Glutamatergic neuron (in vitro differentiated cells): ENCODE results near the gene KCNH6. TPM values are rescaled to one million over a fixed set of nuclear protein-coding genes. Genes with fewer than 3 reads are reported as not detected.

Experiments used
- DNase-seq: peaks from one replicate; pipeline ENCODE4 v3.0.0; 2022
- H3K27ac Mint-ChIP-seq: one replicate; pipeline ENCODE4 v1.8.0; 2020; ENCODE audit warnings: mild to moderate bottlenecking, mixed read lengths, inconsistent platforms; ENCODE audit not compliant: unreplicated experiment
- H3K27me3 Mint-ChIP-seq: one replicate; pipeline ENCODE4 v1.8.0; 2020; ENCODE audit warnings: mild to moderate bottlenecking, moderate library complexity, mixed read lengths, inconsistent platforms; ENCODE audit not compliant: unreplicated experiment
- H3K36me3 Mint-ChIP-seq: one replicate; pipeline ENCODE4 v1.8.0; 2020; ENCODE audit warnings: mild to moderate bottlenecking, mixed read lengths, inconsistent platforms; ENCODE audit not compliant: unreplicated experiment
- H3K4me1 Mint-ChIP-seq: one replicate; pipeline ENCODE4 v1.8.0; 2020; ENCODE audit warnings: mild to moderate bottlenecking, low read depth, mixed read lengths, inconsistent platforms; ENCODE audit not compliant: unreplicated experiment
- H3K4me3 Mint-ChIP-seq: one replicate; pipeline ENCODE4 v1.8.0; 2020; ENCODE audit warnings: mild to moderate bottlenecking, mixed read lengths, inconsistent platforms; ENCODE audit not compliant: unreplicated experiment
- H3K9me3 Mint-ChIP-seq: one replicate; pipeline ENCODE4 v1.8.0; 2020; ENCODE audit warnings: mild to moderate bottlenecking, moderate library complexity, mixed read lengths, inconsistent platforms; ENCODE audit not compliant: unreplicated experiment
- total RNA-seq: library from RNA; stranded (reverse); fragmentation: NEBNext Ultra II Directional; extraction: Animal tissue kit (Norgen Biotek cat#: 25700); gene quantifications from one replicate; pipeline ENCODE4 v1.2.1, GENCODE V29; 2021; ENCODE audit not compliant: unreplicated experiment
- TF ChIP-seq, protein P1 (sequence below): fragments of 200-600 bp; sonication (generic); IDR thresholded peaks from one replicate; pipeline ENCODE4 v1.5.0; 2021; ENCODE audit not compliant: partially characterized antibody, unreplicated experiment

KCNH6 gene
- total RNA-seq, 1 donor from 2014 or later: 4.1 TPM

DNA sequence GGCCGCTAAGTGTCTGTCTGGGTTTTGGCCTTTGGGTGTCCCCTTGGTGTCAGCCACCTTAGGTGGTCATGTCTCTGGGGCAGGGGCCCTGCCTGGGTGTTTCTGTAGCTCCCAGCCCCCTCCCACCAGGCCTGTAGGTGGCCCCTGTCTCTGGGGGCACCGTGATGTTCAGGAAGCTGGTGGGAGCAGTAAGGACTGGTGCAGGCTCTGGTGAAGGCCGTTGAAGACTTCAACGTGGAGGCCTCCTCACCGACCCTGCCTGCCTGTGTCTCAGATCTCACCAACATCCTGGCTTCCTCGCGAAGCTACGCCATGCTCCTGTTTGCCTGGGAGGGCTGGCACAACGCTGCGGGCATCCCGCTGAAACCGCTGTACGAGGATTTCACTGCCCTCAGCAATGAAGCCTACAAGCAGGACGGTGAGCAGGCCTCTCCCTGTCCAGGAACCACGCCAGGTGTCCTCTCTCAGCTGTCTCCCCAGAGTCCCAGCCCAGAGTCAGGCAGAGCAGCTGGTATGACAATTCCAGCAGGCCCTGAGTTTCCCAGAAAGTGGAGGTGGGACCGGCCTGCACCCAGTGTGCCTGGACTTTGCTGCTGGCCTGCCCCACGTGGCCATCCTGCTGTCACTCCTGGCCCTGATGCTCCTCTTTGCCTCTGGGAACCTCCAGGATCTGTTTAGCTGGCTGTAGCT, 43.5 kb upstream of the KCNH6 start:
- Mint-ChIP-seq H3K27ac (no peak overlapping the region), H3K27me3 (peaks cover 4% of the 10 kb centered on the region), H3K4me1 (peaks cover 16% of the 10 kb centered on the region), H3K36me3 (no peaks in the 10 kb centered on the region), H3K4me3 (no peak overlapping the region), H3K9me3 (peaks cover 5% of the 10 kb centered on the region)
- no peak for DNase-seq
- TF ChIP-seq, protein P1, sequence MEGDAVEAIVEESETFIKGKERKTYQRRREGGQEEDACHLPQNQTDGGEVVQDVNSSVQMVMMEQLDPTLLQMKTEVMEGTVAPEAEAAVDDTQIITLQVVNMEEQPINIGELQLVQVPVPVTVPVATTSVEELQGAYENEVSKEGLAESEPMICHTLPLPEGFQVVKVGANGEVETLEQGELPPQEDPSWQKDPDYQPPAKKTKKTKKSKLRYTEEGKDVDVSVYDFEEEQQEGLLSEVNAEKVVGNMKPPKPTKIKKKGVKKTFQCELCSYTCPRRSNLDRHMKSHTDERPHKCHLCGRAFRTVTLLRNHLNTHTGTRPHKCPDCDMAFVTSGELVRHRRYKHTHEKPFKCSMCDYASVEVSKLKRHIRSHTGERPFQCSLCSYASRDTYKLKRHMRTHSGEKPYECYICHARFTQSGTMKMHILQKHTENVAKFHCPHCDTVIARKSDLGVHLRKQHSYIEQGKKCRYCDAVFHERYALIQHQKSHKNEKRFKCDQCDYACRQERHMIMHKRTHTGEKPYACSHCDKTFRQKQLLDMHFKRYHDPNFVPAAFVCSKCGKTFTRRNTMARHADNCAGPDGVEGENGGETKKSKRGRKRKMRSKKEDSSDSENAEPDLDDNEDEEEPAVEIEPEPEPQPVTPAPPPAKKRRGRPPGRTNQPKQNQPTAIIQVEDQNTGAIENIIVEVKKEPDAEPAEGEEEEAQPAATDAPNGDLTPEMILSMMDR: no peak

DNA sequence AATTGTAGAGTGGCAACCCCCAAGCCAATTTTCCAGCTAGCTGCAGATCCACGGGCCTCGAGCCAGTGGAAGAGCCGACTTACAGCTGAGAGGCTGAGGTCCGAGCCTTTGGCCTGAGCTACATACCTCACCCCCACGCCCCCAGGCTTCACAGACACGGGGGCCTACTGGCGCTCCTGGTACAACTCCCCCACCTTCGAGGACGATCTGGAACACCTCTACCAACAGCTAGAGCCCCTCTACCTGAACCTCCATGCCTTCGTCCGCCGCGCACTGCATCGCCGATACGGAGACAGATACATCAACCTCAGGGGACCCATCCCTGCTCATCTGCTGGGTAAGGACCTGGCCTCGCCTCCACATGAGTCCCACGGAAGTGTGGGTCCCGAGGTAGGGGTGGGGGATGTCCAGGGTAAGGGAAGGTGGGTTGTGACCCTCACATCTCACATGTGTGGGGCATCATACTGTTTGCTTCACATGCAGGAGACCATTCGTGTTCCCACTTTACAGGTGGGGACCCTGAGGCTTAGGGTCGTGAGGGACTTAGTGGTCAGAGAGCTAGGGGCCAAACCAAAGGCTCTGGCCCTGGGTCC, 42.9 kb upstream of the KCNH6 start:
- no peak overlapping the region for H3K4me3 Mint-ChIP-seq
- DNase-seq: no peak
- peaks cover 6% of the 10 kb centered on the region for H3K27me3 Mint-ChIP-seq

DNA sequence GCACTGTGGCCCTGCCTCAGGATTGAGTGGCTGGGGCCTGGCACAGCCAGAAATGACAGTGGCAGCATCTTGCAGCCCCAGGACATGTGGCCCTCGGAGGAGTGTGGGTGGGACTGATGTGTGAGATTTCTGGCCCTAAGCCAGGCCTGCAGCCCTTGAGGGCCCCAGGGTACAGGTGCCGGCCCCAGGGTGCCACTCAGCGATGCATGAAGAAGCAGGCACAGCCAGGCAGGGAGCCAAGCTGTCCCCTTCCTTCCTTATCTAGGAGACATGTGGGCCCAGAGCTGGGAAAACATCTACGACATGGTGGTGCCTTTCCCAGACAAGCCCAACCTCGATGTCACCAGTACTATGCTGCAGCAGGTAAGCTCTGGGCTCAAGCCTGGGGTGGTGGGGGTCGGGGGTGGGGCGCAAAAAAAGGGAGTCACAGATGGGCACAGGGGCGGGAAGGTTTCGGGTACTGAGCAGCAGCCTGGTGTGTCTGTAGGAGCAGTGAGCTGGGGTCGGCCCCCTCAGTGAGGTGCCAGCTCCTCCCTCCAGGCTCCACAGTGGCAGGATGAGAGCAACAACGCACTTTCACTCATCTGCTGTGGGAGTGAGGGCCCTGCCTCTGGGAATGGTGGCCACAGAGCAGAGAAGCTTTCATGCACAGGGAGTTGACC, 42.2 kb upstream of the KCNH6 start:
- peaks cover 9% of the 10 kb centered on the region for H3K4me1 Mint-ChIP-seq

More for the DNA sequence above, 42.9 kb upstream of the KCNH6 start:
- TF ChIP-seq, protein P1: no peak
- Mint-ChIP-seq H3K36me3 (no peaks in the 10 kb centered on the region), H3K4me1 (peaks cover 12% of the 10 kb centered on the region), H3K9me3 (peaks cover 5% of the 10 kb centered on the region), H3K27ac (no peak overlapping the region)

DNA sequence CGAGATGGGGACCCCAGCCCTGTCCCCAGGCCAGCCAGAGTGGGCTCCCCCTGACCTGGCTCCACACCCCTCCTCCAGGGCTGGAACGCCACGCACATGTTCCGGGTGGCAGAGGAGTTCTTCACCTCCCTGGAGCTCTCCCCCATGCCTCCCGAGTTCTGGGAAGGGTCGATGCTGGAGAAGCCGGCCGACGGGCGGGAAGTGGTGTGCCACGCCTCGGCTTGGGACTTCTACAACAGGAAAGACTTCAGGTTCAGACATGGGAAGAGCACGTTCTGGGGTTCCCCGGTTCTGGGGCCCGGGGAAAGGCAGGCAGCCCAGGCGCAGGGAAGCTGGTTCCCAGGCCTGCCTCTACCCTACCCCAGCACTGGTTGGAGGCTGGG, 41.7 kb upstream of the KCNH6 start:
- Mint-ChIP-seq H3K9me3 (peaks cover 3% of the 10 kb centered on the region), H3K4me1 (peaks cover 9% of the 10 kb centered on the region), H3K4me3 (no peak overlapping the region), H3K27ac (no peak overlapping the region), H3K36me3 (no peaks in the 10 kb centered on the region), H3K27me3 (peaks cover 2% of the 10 kb centered on the region)
- TF ChIP-seq, protein P1: no peak
- no peak for DNase-seq

More for the DNA sequence above, 42.2 kb upstream of the KCNH6 start:
- peaks cover 4% of the 10 kb centered on the region for H3K27me3 Mint-ChIP-seq
- no peak for DNase-seq
- H3K4me3 Mint-ChIP-seq: no peak overlapping the region
- TF ChIP-seq, protein P1: no peak
- H3K9me3 Mint-ChIP-seq: peaks cover 3% of the 10 kb centered on the region
- no peak overlapping the region for H3K27ac Mint-ChIP-seq
- H3K36me3 Mint-ChIP-seq: no peaks in the 10 kb centered on the region

DNA sequence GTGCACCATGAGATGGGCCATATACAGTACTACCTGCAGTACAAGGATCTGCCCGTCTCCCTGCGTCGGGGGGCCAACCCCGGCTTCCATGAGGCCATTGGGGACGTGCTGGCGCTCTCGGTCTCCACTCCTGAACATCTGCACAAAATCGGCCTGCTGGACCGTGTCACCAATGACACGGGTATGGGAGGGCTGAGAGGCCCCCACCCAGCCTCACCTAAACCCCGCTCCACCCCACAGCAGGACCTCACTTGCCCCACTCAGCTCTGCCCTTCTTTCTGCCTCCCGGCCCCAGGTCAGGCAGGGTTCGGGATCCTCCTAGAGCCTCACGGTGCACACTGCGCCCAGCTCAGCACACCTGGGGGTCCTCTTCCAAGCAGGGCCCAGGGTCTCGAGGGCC, 40.6 kb upstream of the KCNH6 start:
- H3K4me1 Mint-ChIP-seq: peaks cover 9% of the 10 kb centered on the region

More for the DNA sequence above, 40.6 kb upstream of the KCNH6 start:
- H3K27ac Mint-ChIP-seq: no peak overlapping the region
- peaks cover 2% of the 10 kb centered on the region for H3K27me3 Mint-ChIP-seq
- DNase-seq: no peak
- no peak overlapping the region for H3K4me3 Mint-ChIP-seq
- no peaks in the 10 kb centered on the region for H3K36me3 Mint-ChIP-seq
- TF ChIP-seq, protein P1: no peak
- peaks cover 3% of the 10 kb centered on the region for H3K9me3 Mint-ChIP-seq
